Measurements from ENCODE around the gene FOXP1. TPM values are rescaled to one million over a fixed set of nuclear protein-coding genes. Genes with fewer than 3 reads are reported as not detected.
"Not testable (repeated sequence)": the region's sequence is repeated elsewhere in the genome, so short reads cannot be mapped to it uniquely, and the experiment has no call there.

FOXP1 gene
- total RNA-seq, 1 donor from 2014 or later, result 70.2 TPM

- no peak for ATAC-seq
These were observed 136.8 kb downstream of the FOXP1 start for GRCh38 chr3:71446734-71447133.

- ATAC-seq, result no peak
These were observed 137.3 kb downstream of the FOXP1 start for GRCh38 chr3:71446260-71446659.

GRCh38 chr3:71444861-71445259, 138.7 kb downstream of the FOXP1 start:
- ATAC-seq, result no peak

GRCh38 chr3:71444028-71444860, 139.3 kb downstream of the FOXP1 start:
- peak; percentile 73 for ATAC-seq

GRCh38 chr3:71443332-71443731, 140.2 kb downstream of the FOXP1 start:
- ATAC-seq, result no peak

GRCh38 chr3:71442652-71443042, 140.9 kb downstream of the FOXP1 start:
- ATAC-seq, result no peak

- ATAC-seq, result no peak
These were observed 141.4 kb downstream of the FOXP1 start for GRCh38 chr3:71441925-71442651.

- ATAC-seq, result peak; percentile 38
These were observed 142.2 kb downstream of the FOXP1 start for GRCh38 chr3:71441217-71441924.

GRCh38 chr3:71438904-71439303, 144.6 kb downstream of the FOXP1 start:
- ATAC-seq, result no peak

GRCh38 chr3:71438071-71438685, 145.3 kb downstream of the FOXP1 start:
- ATAC-seq, result peak; percentile 7

GRCh38 chr3:71436337-71436736, 147.2 kb downstream of the FOXP1 start:
- ATAC-seq, result no peak

GRCh38 chr3:71435836-71436235, 147.7 kb downstream of the FOXP1 start:
- ATAC-seq, result not testable (repeated sequence)

GRCh38 chr3:71433631-71434030, 149.9 kb downstream of the FOXP1 start:
- ATAC-seq, result no peak

- ATAC-seq, result peak; percentile 49
These were observed 151.2 kb downstream of the FOXP1 start for GRCh38 chr3:71432044-71432975.

- ATAC-seq, result peak; percentile 82
These were observed 152.5 kb downstream of the FOXP1 start for GRCh38 chr3:71430941-71431552.

GRCh38 chr3:71429597-71429988, 153.9 kb downstream of the FOXP1 start:
- ATAC-seq, result no peak

- ATAC-seq, result peak; percentile 51
These were observed 154.5 kb downstream of the FOXP1 start for GRCh38 chr3:71428841-71429596.

GRCh38 chr3:71425491-71426071, 157.9 kb downstream of the FOXP1 start:
- ATAC-seq, result peak; percentile 21

GRCh38 chr3:71423151-71423906, 160.2 kb downstream of the FOXP1 start:
- peak; percentile 90 for ATAC-seq

Data from esophagus mucosa (tissue), 1 donor.